ENCODE results near the gene HNRNPF.

HNRNPF gene

DNA sequence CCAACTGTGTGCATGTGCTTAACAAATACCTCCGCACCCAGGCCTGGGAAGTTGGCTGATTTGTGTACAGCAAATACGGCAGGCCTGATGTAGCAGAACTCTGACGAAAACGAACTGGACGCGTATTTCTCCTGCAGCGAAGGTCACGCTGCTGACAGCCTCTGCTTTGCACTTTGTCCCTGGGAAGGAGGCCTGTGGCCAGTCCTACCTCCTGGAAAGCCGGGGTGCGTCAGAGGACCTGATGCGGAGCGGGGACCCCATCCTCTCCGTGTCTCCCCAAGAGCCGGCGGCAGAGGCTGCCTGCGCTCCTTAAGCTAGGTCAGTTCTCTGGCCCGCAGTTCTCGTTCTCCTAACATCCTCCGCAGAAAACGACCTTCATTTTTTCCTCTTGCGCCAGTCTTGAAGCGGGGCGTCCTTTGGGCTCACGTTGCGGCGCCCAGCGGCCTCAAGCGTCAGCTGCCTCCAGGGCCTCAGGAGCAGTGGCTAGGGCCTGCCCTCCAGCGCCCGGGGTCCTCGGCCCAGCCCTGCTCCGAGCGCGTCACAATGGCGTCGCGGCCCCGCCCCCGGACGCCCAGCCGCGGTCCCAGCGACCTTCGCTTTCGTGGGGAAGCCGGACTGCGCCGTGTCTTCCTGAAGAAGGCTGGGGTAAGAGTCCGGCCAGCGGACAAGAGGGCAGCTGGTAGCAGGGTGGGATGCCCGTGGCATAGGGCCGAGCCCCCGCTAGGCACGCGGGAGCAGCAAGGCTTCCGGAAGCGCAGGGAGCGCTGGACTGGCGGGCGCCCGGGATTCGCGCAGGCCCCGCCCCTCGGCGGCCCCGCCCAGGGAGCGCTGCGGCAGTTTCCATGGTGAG lies 27.5 kb upstream of the HNRNPF start, which contains the start of gene ZNF487 (continued):
- TF ChIP-seq, protein P1, sequence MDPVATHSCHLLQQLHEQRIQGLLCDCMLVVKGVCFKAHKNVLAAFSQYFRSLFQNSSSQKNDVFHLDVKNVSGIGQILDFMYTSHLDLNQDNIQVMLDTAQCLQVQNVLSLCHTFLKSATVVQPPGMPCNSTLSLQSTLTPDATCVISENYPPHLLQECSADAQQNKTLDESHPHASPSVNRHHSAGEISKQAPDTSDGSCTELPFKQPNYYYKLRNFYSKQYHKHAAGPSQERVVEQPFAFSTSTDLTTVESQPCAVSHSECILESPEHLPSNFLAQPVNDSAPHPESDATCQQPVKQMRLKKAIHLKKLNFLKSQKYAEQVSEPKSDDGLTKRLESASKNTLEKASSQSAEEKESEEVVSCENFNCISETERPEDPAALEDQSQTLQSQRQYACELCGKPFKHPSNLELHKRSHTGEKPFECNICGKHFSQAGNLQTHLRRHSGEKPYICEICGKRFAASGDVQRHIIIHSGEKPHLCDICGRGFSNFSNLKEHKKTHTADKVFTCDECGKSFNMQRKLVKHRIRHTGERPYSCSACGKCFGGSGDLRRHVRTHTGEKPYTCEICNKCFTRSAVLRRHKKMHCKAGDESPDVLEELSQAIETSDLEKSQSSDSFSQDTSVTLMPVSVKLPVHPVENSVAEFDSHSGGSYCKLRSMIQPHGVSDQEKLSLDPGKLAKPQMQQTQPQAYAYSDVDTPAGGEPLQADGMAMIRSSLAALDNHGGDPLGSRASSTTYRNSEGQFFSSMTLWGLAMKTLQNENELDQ (tag by site-specific recombination; IDR thresholded peaks at IDR 0.05; ENCODE audit: low read depth) = no peak
- TF ChIP-seq ZNF19 (tag by site-specific recombination; IDR thresholded peaks at IDR 0.05; ENCODE audit: low read depth) = no peak
- TF ChIP-seq TCF7L2 (IDR thresholded peaks at IDR 0.05; ENCODE audit: borderline replicate concordance, low read depth, low read length) = no peak
- peak; percentile 91 for TF ChIP-seq YY1 (tag by site-specific recombination; IDR thresholded peaks at IDR 0.05)
- TF ChIP-seq, protein P2, sequence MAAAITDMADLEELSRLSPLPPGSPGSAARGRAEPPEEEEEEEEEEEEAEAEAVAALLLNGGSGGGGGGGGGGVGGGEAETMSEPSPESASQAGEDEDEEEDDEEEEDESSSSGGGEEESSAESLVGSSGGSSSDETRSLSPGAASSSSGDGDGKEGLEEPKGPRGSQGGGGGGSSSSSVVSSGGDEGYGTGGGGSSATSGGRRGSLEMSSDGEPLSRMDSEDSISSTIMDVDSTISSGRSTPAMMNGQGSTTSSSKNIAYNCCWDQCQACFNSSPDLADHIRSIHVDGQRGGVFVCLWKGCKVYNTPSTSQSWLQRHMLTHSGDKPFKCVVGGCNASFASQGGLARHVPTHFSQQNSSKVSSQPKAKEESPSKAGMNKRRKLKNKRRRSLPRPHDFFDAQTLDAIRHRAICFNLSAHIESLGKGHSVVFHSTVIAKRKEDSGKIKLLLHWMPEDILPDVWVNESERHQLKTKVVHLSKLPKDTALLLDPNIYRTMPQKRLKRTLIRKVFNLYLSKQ (tag by site-specific recombination; IDR thresholded peaks at IDR 0.05; ENCODE audit: borderline replicate concordance) = no peak
- TF ChIP-seq ZNF16 (tag by site-specific recombination; IDR thresholded peaks at IDR 0.05; ENCODE audit: low read depth) = no peak
- TF ChIP-seq KLF17 (tag by site-specific recombination; IDR thresholded peaks at IDR 0.05) = peak; percentile 72; the same call in 1 of the 2 replicates
- no peak for TF ChIP-seq ZNF791 (tag by site-specific recombination; IDR thresholded peaks at IDR 0.05)
- TF ChIP-seq, protein P3, sequence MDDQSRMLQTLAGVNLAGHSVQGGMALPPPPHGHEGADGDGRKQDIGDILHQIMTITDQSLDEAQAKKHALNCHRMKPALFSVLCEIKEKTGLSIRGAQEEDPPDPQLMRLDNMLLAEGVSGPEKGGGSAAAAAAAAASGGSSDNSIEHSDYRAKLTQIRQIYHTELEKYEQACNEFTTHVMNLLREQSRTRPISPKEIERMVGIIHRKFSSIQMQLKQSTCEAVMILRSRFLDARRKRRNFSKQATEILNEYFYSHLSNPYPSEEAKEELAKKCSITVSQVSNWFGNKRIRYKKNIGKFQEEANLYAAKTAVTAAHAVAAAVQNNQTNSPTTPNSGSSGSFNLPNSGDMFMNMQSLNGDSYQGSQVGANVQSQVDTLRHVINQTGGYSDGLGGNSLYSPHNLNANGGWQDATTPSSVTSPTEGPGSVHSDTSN (CRISPR knock-in tag; IDR thresholded peaks at IDR 0.05) = no peak
- no peak for TF ChIP-seq ZNF155 (tag by site-specific recombination; IDR thresholded peaks at IDR 0.05)
- peak; percentile 86 for TF ChIP-seq KLF16 (tag by site-specific recombination; IDR thresholded peaks at IDR 0.05)
- TF ChIP-seq ZNF792 (tag by site-specific recombination; IDR thresholded peaks at IDR 0.05) = no peak
- no peak for TF ChIP-seq ZNF658 (tag by site-specific recombination; IDR thresholded peaks at IDR 0.05)
- no peak for TF ChIP-seq ZNF530 (tag by site-specific recombination; IDR thresholded peaks at IDR 0.05; ENCODE audit: low read depth)
- TF ChIP-seq ZBTB44 (tag by site-specific recombination; IDR thresholded peaks at IDR 0.05) = no peak
- TF ChIP-seq ZNF600 (tag by site-specific recombination; IDR thresholded peaks at IDR 0.05) = peak; percentile 37; the same call in 1 of the 2 replicates
- peak; percentile 81 for TF ChIP-seq ZNF629 (tag by site-specific recombination; IDR thresholded peaks at IDR 0.05)
- TF ChIP-seq ZNF654 (tag by site-specific recombination; IDR thresholded peaks at IDR 0.05; ENCODE audit: low read depth) = no peak
- TF ChIP-seq, protein P4, sequence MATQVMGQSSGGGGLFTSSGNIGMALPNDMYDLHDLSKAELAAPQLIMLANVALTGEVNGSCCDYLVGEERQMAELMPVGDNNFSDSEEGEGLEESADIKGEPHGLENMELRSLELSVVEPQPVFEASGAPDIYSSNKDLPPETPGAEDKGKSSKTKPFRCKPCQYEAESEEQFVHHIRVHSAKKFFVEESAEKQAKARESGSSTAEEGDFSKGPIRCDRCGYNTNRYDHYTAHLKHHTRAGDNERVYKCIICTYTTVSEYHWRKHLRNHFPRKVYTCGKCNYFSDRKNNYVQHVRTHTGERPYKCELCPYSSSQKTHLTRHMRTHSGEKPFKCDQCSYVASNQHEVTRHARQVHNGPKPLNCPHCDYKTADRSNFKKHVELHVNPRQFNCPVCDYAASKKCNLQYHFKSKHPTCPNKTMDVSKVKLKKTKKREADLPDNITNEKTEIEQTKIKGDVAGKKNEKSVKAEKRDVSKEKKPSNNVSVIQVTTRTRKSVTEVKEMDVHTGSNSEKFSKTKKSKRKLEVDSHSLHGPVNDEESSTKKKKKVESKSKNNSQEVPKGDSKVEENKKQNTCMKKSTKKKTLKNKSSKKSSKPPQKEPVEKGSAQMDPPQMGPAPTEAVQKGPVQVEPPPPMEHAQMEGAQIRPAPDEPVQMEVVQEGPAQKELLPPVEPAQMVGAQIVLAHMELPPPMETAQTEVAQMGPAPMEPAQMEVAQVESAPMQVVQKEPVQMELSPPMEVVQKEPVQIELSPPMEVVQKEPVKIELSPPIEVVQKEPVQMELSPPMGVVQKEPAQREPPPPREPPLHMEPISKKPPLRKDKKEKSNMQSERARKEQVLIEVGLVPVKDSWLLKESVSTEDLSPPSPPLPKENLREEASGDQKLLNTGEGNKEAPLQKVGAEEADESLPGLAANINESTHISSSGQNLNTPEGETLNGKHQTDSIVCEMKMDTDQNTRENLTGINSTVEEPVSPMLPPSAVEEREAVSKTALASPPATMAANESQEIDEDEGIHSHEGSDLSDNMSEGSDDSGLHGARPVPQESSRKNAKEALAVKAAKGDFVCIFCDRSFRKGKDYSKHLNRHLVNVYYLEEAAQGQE (tag by site-specific recombination; IDR thresholded peaks at IDR 0.05) = no peak
- TF ChIP-seq YY2 (tag by site-specific recombination; IDR thresholded peaks at IDR 0.05) = 0 out of 2 replicates have a peak, but pooled peaks have one; percentile 61
- TF ChIP-seq MZF1 (tag by site-specific recombination; IDR thresholded peaks at IDR 0.05; ENCODE audit: borderline replicate concordance) = no peak
- no peak for TF ChIP-seq ZNF302 (tag by site-specific recombination; IDR thresholded peaks at IDR 0.05; ENCODE audit: low read depth)
- no peak for TF ChIP-seq ZNF558 (tag by site-specific recombination; IDR thresholded peaks at IDR 0.05)
- peak; percentile 76; the same call in 1 of the 2 replicates for TF ChIP-seq SP7 (tag by site-specific recombination; IDR thresholded peaks at IDR 0.05)
- TF ChIP-seq ZNF549 (tag by site-specific recombination; IDR thresholded peaks at IDR 0.05) = no peak
- no peak for TF ChIP-seq ZNF521 (tag by site-specific recombination; IDR thresholded peaks at IDR 0.05)

Data from HEK293 (cell line).